ENCODE data around the gene ATP11B. TPM values are rescaled to one million over a fixed set of nuclear protein-coding genes. Genes with fewer than 3 reads are reported as not detected.

Gene ATP11B
- total and polyA plus RNA-seq, 10 of the 15 experiments (the other 5 are each of a cell fraction or from before 2014, with no cell fraction given), result 10.3 to 66.9 (median 36.7) TPM

DNA sequence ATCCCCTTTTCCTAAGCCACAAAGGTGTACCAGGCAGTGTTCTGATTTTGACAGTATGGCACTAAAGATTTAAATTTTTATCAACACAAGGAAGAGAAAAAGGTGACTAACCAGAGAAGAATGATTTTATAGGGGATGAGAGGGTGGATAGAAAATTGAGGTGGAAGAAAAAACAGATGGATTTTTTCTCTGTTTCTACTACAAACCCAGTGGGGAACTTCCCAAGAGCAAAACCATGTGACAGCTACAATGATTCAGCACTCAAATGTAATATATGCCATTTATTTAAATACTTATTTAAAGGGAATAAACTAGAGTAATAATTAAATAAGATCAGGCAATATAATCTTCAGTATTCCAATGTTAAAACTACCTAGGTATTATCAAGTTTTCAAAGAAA is 176.0 kb downstream of the ATP11B start:
- ChIA-PET CTCF (interaction anchor here (0.8 to 2.5 kb wide), 4 partner anchors 9 to 60 kb away, joined by 3 to 10 read pairs (median 4); no protein-coding TSS in a partner anchor), RAD21 (ENCODE audit: unreplicated experiment) (interaction anchor here (1.0 to 1.6 kb wide), 2 partner anchors 255 to 412 kb away, joined by 3 read pairs; no protein-coding TSS in a partner anchor), SMC1A (ENCODE audit: uncharacterized antibody, unreplicated experiment) (interaction anchor here (0.6 to 3.4 kb wide), 11 partner anchors 10 to 255 kb away, joined by 3 to 23 read pairs (median 4); no protein-coding TSS in a partner anchor), POLR2A (interaction anchor here (1.4 kb wide), 1 partner anchor 10 kb away, joined by 5 read pairs; no protein-coding TSS in a partner anchor)
- TF ChIP-seq SUPT20H (IDR thresholded peaks at IDR 0.05; ENCODE audit: borderline replicate concordance, control insufficient read depth, low read depth, low read length) (no peak), RAD51 (IDR thresholded peaks at IDR 0.05) (peak; percentile 48)
- no TSS peak for BruUV-seq (replicated peaks)
- H4K20me1 ChIP-seq (ENCODE audit: control insufficient read depth, insufficient read depth), result no peaks in the 10 kb centered on the region
- no peaks in the 10 kb centered on the region for H3K27me3 ChIP-seq (replicated peaks in 1 of 2; ENCODE audit: control insufficient read depth in 2 of 2, insufficient read depth in 2 of 2, low read length in 1 of 2)
- peak overlapping the region; percentile 37 for H3K27ac ChIP-seq (ENCODE audit: control insufficient read depth, insufficient read depth)
- no peak overlapping the region for H2AFZ ChIP-seq (ENCODE audit: control insufficient read depth, low read depth, low read length)
- H3K79me2 ChIP-seq (ENCODE audit: control insufficient read depth, insufficient read depth, low read length), result peaks cover 61% of the 10 kb centered on the region
- intact Hi-C loops (cut with micrococcal nuclease; ENCODE audit: unreplicated experiment), result no loop called here
- ATAC-seq, result 0 out of 3 replicates have a peak, but pooled peaks have one; percentile 18
- no peak overlapping the region for H3K4me2 ChIP-seq (ENCODE audit: control insufficient read depth, insufficient read depth)
- in situ Hi-C loops (cut with MboI), result no loop called here
- H3K36me3 ChIP-seq (ENCODE audit: control insufficient read depth in 2 of 2, insufficient read depth in 2 of 2, low read length in 1 of 2), result no peaks in the 10 kb centered on the region; a peak in 1 of 4 replicates
- no peak overlapping the region for H3K4me3 ChIP-seq
- no peak overlapping the region for H3K9ac ChIP-seq (ENCODE audit: control insufficient read depth, insufficient read depth, low read length)
- peaks cover 28% of the 10 kb centered on the region for H3K4me1 ChIP-seq (ENCODE audit: control insufficient read depth, insufficient read depth, low read length)
- H3K9me3 ChIP-seq (replicated peaks; ENCODE audit: control insufficient read depth, insufficient read depth, low read length), result no peaks in the 10 kb centered on the region; the same call in 2 of the 3 replicates
- no peak for FAIRE-seq
- no peak for DNase-seq (ENCODE audit: low read depth, low spot score)

DNA sequence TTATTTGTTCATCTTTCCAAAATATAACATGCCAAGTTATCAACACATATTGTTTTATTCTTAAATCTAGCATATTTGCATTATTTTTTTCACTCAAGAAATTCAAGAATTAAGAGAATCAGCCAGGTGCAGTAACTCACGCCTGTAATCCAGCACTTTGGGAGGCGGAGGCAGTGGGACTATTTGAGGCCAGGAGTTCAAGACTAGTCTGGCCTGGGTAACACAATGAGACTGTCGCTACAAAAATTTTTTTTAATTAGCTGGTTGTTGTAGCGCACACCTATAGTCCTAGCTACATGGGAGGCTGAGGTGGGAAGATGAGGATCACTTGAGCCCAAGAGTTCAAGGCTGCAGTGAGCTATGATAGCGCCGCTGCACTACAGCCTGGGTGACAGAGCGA is 176.5 kb downstream of the ATP11B start:
- no peak overlapping the region for H3K9ac ChIP-seq (ENCODE audit: control insufficient read depth, insufficient read depth, low read length)
- no peaks in the 10 kb centered on the region for H3K27me3 ChIP-seq (replicated peaks in 1 of 2; ENCODE audit: control insufficient read depth in 2 of 2, insufficient read depth in 2 of 2, low read length in 1 of 2)
- no peak for DNase-seq (ENCODE audit: low read depth, low spot score)
- H3K4me1 ChIP-seq (ENCODE audit: control insufficient read depth, insufficient read depth, low read length), result peaks cover 28% of the 10 kb centered on the region
- H3K9me3 ChIP-seq (replicated peaks; ENCODE audit: control insufficient read depth, insufficient read depth, low read length), result no peaks in the 10 kb centered on the region; the same call in 2 of the 3 replicates
- ChIA-PET CTCF (interaction anchor here (0.7 to 2.5 kb wide), 5 partner anchors 9 to 198 kb away, joined by 3 to 10 read pairs (median 4); no protein-coding TSS in a partner anchor), RAD21 (ENCODE audit: unreplicated experiment) (interaction anchor here (1.4 to 1.6 kb wide), 2 partner anchors 129 to 412 kb away, joined by 3 to 4 read pairs; no protein-coding TSS in a partner anchor), SMC1A (ENCODE audit: uncharacterized antibody, unreplicated experiment) (interaction anchor here (0.6 to 3.4 kb wide), 12 partner anchors 9 to 256 kb away, joined by 3 to 23 read pairs (median 4); no protein-coding TSS in a partner anchor), POLR2A (interaction anchor here (1.4 kb wide), 1 partner anchor 9 kb away, joined by 5 read pairs; no protein-coding TSS in a partner anchor)
- H3K4me3 ChIP-seq, result no peak overlapping the region
- no peak for ATAC-seq
- H3K4me2 ChIP-seq (ENCODE audit: control insufficient read depth, insufficient read depth), result no peak overlapping the region
- BruUV-seq (replicated peaks), result no TSS peak
- in situ Hi-C loops (cut with MboI), result no loop called here
- H3K27ac ChIP-seq (ENCODE audit: control insufficient read depth, insufficient read depth), result peak overlapping the region; percentile 10; the same call in 1 of the 2 replicates
- H3K79me2 ChIP-seq (ENCODE audit: control insufficient read depth, insufficient read depth, low read length), result peaks cover 67% of the 10 kb centered on the region
- H3K36me3 ChIP-seq (ENCODE audit: control insufficient read depth in 2 of 2, insufficient read depth in 2 of 2, low read length in 1 of 2), result no peaks in the 10 kb centered on the region; a peak in 1 of 4 replicates
- no peak for FAIRE-seq
- no peaks in the 10 kb centered on the region for H4K20me1 ChIP-seq (ENCODE audit: control insufficient read depth, insufficient read depth)
- intact Hi-C loops (cut with micrococcal nuclease; ENCODE audit: unreplicated experiment), result loop anchor here (10.0 kb wide), 1 partner anchor 585 kb away; the partner anchor contains the start of gene KLHL6
- H2AFZ ChIP-seq (ENCODE audit: control insufficient read depth, low read depth, low read length), result no peak overlapping the region
- WGBS (ENCODE audit: insufficient coverage, insufficient replicate concordance, low lambda C conversion rate, missing lambda C conversion rate), result 85% methylated on average over 7 of the region's 7 CpGs
- TF ChIP-seq IRF4 (IDR thresholded peaks at IDR 0.05; ENCODE audit: low read depth, low read length) (no peak), DPF2 (IDR thresholded peaks at IDR 0.05) (no peak), BCL11A (IDR thresholded peaks at IDR 0.05; ENCODE audit: low read depth, low read length) (no peak), RAD21 (IDR thresholded peaks at IDR 0.05; ENCODE audit: insufficient read depth, low read depth, low read length) (no peak), FOS (IDR thresholded peaks at IDR 0.05; ENCODE audit: borderline replicate concordance, extremely low read depth, insufficient read length) (no peak), RFX5 (IDR thresholded peaks at IDR 0.05; ENCODE audit: low read depth, low read length) (no peak), NR2F1 (conservative IDR thresholded peaks at IDR 0.05) (no peak), ZNF622 (IDR thresholded peaks at IDR 0.05) (no peak), ETV6 (conservative IDR thresholded peaks at IDR 0.05 in 1 of 2, IDR thresholded peaks at IDR 0.05 in 1 of 2; ENCODE audit: borderline replicate concordance in 1 of 2, low read depth in 1 of 2) (no peak), SMARCA5 (IDR thresholded peaks at IDR 0.05) (no peak), SMC3 (IDR thresholded peaks at IDR 0.05; ENCODE audit: borderline replicate concordance, low read length) (no peak), NBN (IDR thresholded peaks at IDR 0.05) (no peak), SUPT20H (IDR thresholded peaks at IDR 0.05; ENCODE audit: borderline replicate concordance, control insufficient read depth, low read depth, low read length) (no peak), ZNF24 (IDR thresholded peaks at IDR 0.05) (no peak)
- TF ChIP-seq, protein P1, sequence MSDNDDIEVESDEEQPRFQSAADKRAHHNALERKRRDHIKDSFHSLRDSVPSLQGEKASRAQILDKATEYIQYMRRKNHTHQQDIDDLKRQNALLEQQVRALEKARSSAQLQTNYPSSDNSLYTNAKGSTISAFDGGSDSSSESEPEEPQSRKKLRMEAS (IDR thresholded peaks at IDR 0.05; ENCODE audit: low read depth, low read length), result no peak
- TF ChIP-seq, protein P2, sequence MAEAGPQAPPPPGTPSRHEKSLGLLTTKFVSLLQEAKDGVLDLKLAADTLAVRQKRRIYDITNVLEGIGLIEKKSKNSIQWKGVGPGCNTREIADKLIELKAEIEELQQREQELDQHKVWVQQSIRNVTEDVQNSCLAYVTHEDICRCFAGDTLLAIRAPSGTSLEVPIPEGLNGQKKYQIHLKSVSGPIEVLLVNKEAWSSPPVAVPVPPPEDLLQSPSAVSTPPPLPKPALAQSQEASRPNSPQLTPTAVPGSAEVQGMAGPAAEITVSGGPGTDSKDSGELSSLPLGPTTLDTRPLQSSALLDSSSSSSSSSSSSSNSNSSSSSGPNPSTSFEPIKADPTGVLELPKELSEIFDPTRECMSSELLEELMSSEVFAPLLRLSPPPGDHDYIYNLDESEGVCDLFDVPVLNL (IDR thresholded peaks at IDR 0.05; ENCODE audit: low read depth, low read length), result no peak
